ENCODE data around the gene ZBTB3. TPM values are rescaled to one million over a fixed set of nuclear protein-coding genes. Genes with fewer than 3 reads are reported as not detected.
"Not testable (repeated sequence)": the region's sequence is repeated elsewhere in the genome, so short reads cannot be mapped to it uniquely, and the experiment has no call there.

The ZBTB3 gene
- total RNA-seq, 6 experiments from 2014 or later, result 7.9 to 10.8 (median 8.9) TPM

GRCh38 chr11:62774407-62774806 is 20.4 kb upstream of the ZBTB3 start:
- DNase-seq, result no peak
- no peaks in the 10 kb centered on the region; the same call in 1 of the 2 replicates for H3K27me3 Mint-ChIP-seq (ENCODE audit: insufficient read depth)
- H3K4me1 Mint-ChIP-seq (ENCODE audit: low read depth), result peaks cover 22% of the 10 kb centered on the region
- H3K9me3 Mint-ChIP-seq, result no peaks in the 10 kb centered on the region
- H3K4me3 Mint-ChIP-seq, result no peak overlapping the region
- no peak overlapping the region for H3K27ac Mint-ChIP-seq
- TF ChIP-seq CTCF (IDR thresholded peaks at IDR 0.05), result no peak
- peaks cover 16% of the 10 kb centered on the region for H3K36me3 Mint-ChIP-seq (ENCODE audit: low read depth)

GRCh38 chr11:62771144-62772021 is 17.4 kb upstream of the ZBTB3 start, which contains the start of gene TAF6L:
TSS of gene TAF6L (plus strand) at chr11:62771396. CDS start at chr11:62775784, 4,388 bp downstream.
- H3K27ac Mint-ChIP-seq, result peak within 1 kb of the TSS; percentile 95
- no peaks in the 10 kb centered on the region; the same call in 1 of the 2 replicates for H3K27me3 Mint-ChIP-seq (ENCODE audit: insufficient read depth)
- peak; percentile 94 for DNase-seq
- H3K4me1 Mint-ChIP-seq (ENCODE audit: low read depth), result peaks cover 22% of the 10 kb centered on the region
- H3K9me3 Mint-ChIP-seq, result no peaks in the 10 kb centered on the region
- H3K36me3 Mint-ChIP-seq (ENCODE audit: low read depth), result peaks cover 23% of the 10 kb centered on the region
- peak within 1 kb of the TSS; percentile 93 for H3K4me3 Mint-ChIP-seq
- TF ChIP-seq CTCF (IDR thresholded peaks at IDR 0.05), result no peak

- Mint-ChIP-seq H3K36me3 (ENCODE audit: low read depth) (peaks cover 21% of the 10 kb centered on the region), H3K27me3 (ENCODE audit: insufficient read depth) (no peaks in the 10 kb centered on the region; the same call in 1 of the 2 replicates), H3K4me3 (peak overlapping the region; percentile 93), H3K27ac (peak overlapping the region; percentile 95), H3K9me3 (no peaks in the 10 kb centered on the region), H3K4me1 (ENCODE audit: low read depth) (peaks cover 22% of the 10 kb centered on the region)
- DNase-seq, result no peak
- no peak for TF ChIP-seq CTCF (IDR thresholded peaks at IDR 0.05)
Observed at GRCh38 chr11:62770778-62771143, 16.8 kb upstream of the ZBTB3 start.

- DNase-seq; H3K27me3 Mint-ChIP-seq (ENCODE audit: insufficient read depth); H3K36me3 Mint-ChIP-seq (ENCODE audit: low read depth); H3K9me3 Mint-ChIP-seq: not testable (repeated sequence)
- peaks cover 16% of the 10 kb centered on the region for H3K4me1 Mint-ChIP-seq (ENCODE audit: low read depth)
- H3K27ac Mint-ChIP-seq, result peak overlapping the region; percentile 59; the same call in 1 of the 2 replicates
- H3K4me3 Mint-ChIP-seq, result peak overlapping the region; percentile 97
Observed at GRCh38 chr11:62760867-62761227, 6.9 kb upstream of the ZBTB3 start.

- H3K4me1 Mint-ChIP-seq (ENCODE audit: low read depth), result peaks cover 22% of the 10 kb centered on the region
- H3K9me3 Mint-ChIP-seq, result no peaks in the 10 kb centered on the region
- H3K36me3 Mint-ChIP-seq (ENCODE audit: low read depth), result peaks cover 4% of the 10 kb centered on the region
- peaks cover 6% of the 10 kb centered on the region for H3K27me3 Mint-ChIP-seq (ENCODE audit: insufficient read depth)
- H3K27ac Mint-ChIP-seq, result no peak overlapping the region
- H3K4me3 Mint-ChIP-seq, result no peak overlapping the region
- TF ChIP-seq CTCF (IDR thresholded peaks at IDR 0.05), result no peak
- no peak for DNase-seq
Observed at GRCh38 chr11:62757846-62758788, 4.2 kb upstream of the ZBTB3 start.

Data from HFFc6 (cell line).